Spleen (tissue), 11 donors: ENCODE data around the gene MTNR1B. TPM values are rescaled to one million over a fixed set of nuclear protein-coding genes. Genes with fewer than 3 reads are reported as not detected.

Experiments
- polyA plus RNA-seq, 3 donors: library from polyadenylated mRNA; stranded (reverse); fragments of 200-250 nt; gene quantifications; one replicate each; pipeline ENCODE4 v1.2.1, GENCODE V29; 2013
- small RNA-seq, 4 donors: library from RNA; depleted of rRNA; stranded (forward); fragments of <200 nt; gene quantifications; one replicate each; pipeline ENCODE3, GENCODE V24; 2016
- total RNA-seq, 7 donors: library from RNA; depleted of rRNA in 3 of 7; stranded (reverse); fragments of >200 nt in 3 of 7; fragmentation: NEBNext Ultra II Directional in 4 of 7; extraction: Animal tissue kit (Norgen Biotek cat#: 25700) in 4 of 7; gene quantifications; one replicate each; pipeline versions ENCODE4 v1.1.0 to v1.2.1, GENCODE V29; 2016 to 2021
- donor health status: healthy with polysubstance abuse.
- donor health status: DM: no; HTN: no; CAD: no; lungs with moderate emphysema.
- donor health status: DM: no; HTN: no; CAD: no.
- donor health status: Bipolar disorder and iron deficiency.
- donor health status: healthy.
- donor health status: DM: no; HTN: no; CAD: no.
- donor health status: DM: yes; HTN: yes; CAD: no.

The MTNR1B gene
- total and polyA plus RNA-seq, 10 donors = not detected

Small RNAs within 50 kb of the gene (small RNA-seq; reads per million reads assigned to genes)
- 0 reads per million in 4 donors for gene SNRPGP16

Other genes with a start within 250 kb of the MTNR1B start
- 10 to 100 TPM; 14.0 to 41.4 (median 19.1) TPM for gene SLC36A4, start 228.3 kb downstream of the MTNR1B start, total RNA-seq
- gene SLC36A4, start 228.3 kb downstream of the MTNR1B start, polyA plus RNA-seq = 1 to 10 TPM; 2.6 to 3.6 (median 3.4) TPM